Peyer's patch (tissue), 4 donors: ENCODE measurements around the gene MOCS3.

Source experiments
- CTCF ChIP-seq, 6 experiments: fragments of 450-650 bp in 4 of 6; fragments of 200-600 bp in 2 of 6; sonication (generic) in 1 of 6; IDR thresholded peaks; one replicate each; pipeline ENCODE4 v1.5.1; 2017 to 2019; ENCODE audit warnings: antibody characterized with exemption in 6 of 6, mild to moderate bottlenecking in 3 of 6, moderate library complexity in 1 of 6
- POLR2A ChIP-seq, 2 donors: fragments of 450-650 bp; IDR thresholded peaks; one replicate each; pipeline ENCODE4 v1.5.1; 2017; ENCODE audit warnings: antibody characterized with exemption in 2 of 2, mild to moderate bottlenecking in 2 of 2, moderate library complexity in 2 of 2

- TF ChIP-seq POLR2A (IDR thresholded peaks at IDR 0.05) (no peak), CTCF (IDR thresholded peaks at IDR 0.05) (no peak)
These were observed 50.9 kb downstream of the MOCS3 start for GRCh38 chr20:51009303-51010042.
